ENCODE measurements around the gene PDE8A.

GRCh38 chr15:85108136-85108535 is 126.5 kb downstream of the PDE8A start:
- TF ChIP-seq, protein P1, sequence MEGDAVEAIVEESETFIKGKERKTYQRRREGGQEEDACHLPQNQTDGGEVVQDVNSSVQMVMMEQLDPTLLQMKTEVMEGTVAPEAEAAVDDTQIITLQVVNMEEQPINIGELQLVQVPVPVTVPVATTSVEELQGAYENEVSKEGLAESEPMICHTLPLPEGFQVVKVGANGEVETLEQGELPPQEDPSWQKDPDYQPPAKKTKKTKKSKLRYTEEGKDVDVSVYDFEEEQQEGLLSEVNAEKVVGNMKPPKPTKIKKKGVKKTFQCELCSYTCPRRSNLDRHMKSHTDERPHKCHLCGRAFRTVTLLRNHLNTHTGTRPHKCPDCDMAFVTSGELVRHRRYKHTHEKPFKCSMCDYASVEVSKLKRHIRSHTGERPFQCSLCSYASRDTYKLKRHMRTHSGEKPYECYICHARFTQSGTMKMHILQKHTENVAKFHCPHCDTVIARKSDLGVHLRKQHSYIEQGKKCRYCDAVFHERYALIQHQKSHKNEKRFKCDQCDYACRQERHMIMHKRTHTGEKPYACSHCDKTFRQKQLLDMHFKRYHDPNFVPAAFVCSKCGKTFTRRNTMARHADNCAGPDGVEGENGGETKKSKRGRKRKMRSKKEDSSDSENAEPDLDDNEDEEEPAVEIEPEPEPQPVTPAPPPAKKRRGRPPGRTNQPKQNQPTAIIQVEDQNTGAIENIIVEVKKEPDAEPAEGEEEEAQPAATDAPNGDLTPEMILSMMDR (IDR thresholded peaks at IDR 0.05; ENCODE audit: extremely low read depth in 1 of 2, insufficient read depth in 1 of 2, low read depth in 1 of 2, low read length in 2 of 2): no peak
- TF ChIP-seq MAX (IDR thresholded peaks at IDR 0.05; ENCODE audit: insufficient read depth, insufficient read length): no peak
- no peak for TF ChIP-seq EZH2 (IDR thresholded peaks at IDR 0.05; ENCODE audit: borderline replicate concordance, low read depth, low read length, severe bottlenecking)
- TF ChIP-seq POLR2A (IDR thresholded peaks at IDR 0.05; ENCODE audit: low read depth, low read length): no peak
- TF ChIP-seq POLR2AphosphoS5 (IDR thresholded peaks at IDR 0.05; ENCODE audit: insufficient read depth, low read depth, low read length): no peak
